Pancreas (tissue), 10 donors: ENCODE measurements around the gene TMPRSS11E. TPM values are rescaled to one million over a fixed set of nuclear protein-coding genes. Genes with fewer than 3 reads are reported as not detected.

Source experiments
- ATAC-seq, 4 donors: fragments of 200-7000 bp; cut with Tn5 transposase; one replicate each; pipeline versions ENCODE4 v1.8.0 to v1.9.1; 2020; ENCODE audit warnings: mild to moderate bottlenecking in 4 of 4, moderate library complexity in 4 of 4
- DNase-seq, 6 donors: peaks; one replicate each; pipeline ENCODE4 v3.0.0-alpha.2; 2020
- FAIRE-seq: peaks from 2 replicates; lab custom pipeline; 2012; peaks lifted over from hg19 to GRCh38; lab: Jason Lieb, UNC
- H3K27ac ChIP-seq, 4 donors: fragments of 200-600 bp; sonication (generic); 1 replicate in 3 of 4; 2 replicates in 1 of 4; pipeline versions ENCODE4 v1.5.0 to v1.8.0; 2020
- H3K27me3 ChIP-seq, 4 donors: fragments of 200-600 bp; one replicate each; pipeline ENCODE4 v1.8.0; 2021
- H3K36me3 ChIP-seq, 3 donors: fragments of 200-600 bp; sonication (generic) in 1 of 3; one replicate each; pipeline versions ENCODE4 v1.5.0 to v1.8.0; 2020 to 2021
- H3K4me1 ChIP-seq, 3 donors: fragments of 200-600 bp; one replicate each; pipeline ENCODE4 v1.8.0; 2021
- H3K4me3 ChIP-seq, 4 donors: fragments of 200-600 bp; sonication (generic) in 2 of 4; one replicate each; pipeline versions ENCODE4 v1.5.0 to v1.8.0; 2020 to 2021
- H3K9me3 ChIP-seq, 4 donors: fragments of 200-600 bp; one replicate each; pipeline ENCODE4 v1.8.0; 2021
- WGBS, 2 donors: extraction: QIAGEN DNeasy Blood & Tissue Kit; methylation state at CpG; one replicate each; pipeline ENCODE4 v1.1.7; 2013; 5-methylcytosine and 5-hydroxymethylcytosine counted together
- intact Hi-C, 3 donors: fragments of 100-400 bp; cut with DNase I; formaldehyde crosslinking; loops; one replicate each; pipeline versions ENCODE4 v1.11.1 to v1.14.2; 2022
- polyA plus RNA-seq, 2 donors: library from polyadenylated mRNA; stranded (reverse); fragments of 200-250 nt; gene quantifications; one replicate each; pipeline ENCODE4 v1.2.3, GENCODE V29; 2013
- total RNA-seq, 6 donors: library from RNA; stranded (reverse); fragmentation: NEBNext Ultra II Directional in 4 of 6; extraction: Animal tissue kit (Norgen Biotek cat#: 25700) in 4 of 6; gene quantifications; one replicate each; pipeline versions ENCODE4 v1.2.1 to v1.2.4, GENCODE V29; 2021 to 2023
- TF ChIP-seq, protein P1 (sequence below), 4 donors: fragments of 200-600 bp; sonication (generic) in 3 of 4; IDR thresholded peaks; one replicate each; pipeline versions ENCODE4 v1.5.0 to v1.8.0; 2021; ENCODE audit warnings: antibody characterized with exemption in 4 of 4
- donor health status: healthy with polysubstance abuse.
- donor health status: DM: no; HTN: no; CAD: no; lungs with moderate emphysema.
- donor health status: DM: no; HTN: no; CAD: no.
- donor health status: control.
- donor health status: control.
- donor health status: Bipolar disorder and iron deficiency.
- donor health status: DM: yes; HTN: yes; CAD: no.
- donor health status: DM: no; HTN: no; CAD: no.
- donor health status: DM: no; HTN: no; CAD: no.
- donor health status: DM: yes; HTN: yes; CAD: no.

Gene TMPRSS11E
- total and polyA plus RNA-seq, 8 donors: 0.20 to 1.0 (median 0.64) TPM; not detected in 2

DNA sequence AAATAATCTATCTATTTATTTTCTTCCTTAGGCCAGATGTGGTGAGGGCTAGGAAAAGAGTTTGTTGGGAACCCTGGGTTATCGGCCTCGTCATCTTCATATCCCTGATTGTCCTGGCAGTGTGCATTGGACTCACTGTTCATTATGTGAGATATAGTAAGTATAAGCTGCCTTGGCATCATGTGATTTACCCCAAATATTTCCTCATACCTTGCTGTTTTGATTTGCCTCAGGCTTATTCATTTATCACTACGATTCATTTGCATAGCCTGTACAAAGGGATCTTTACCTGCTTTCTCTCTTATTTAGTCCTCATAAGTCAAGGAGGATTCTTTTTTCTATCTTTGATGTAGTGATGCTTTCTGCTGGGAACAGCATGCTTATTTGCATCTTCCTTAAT, 14.5 kb downstream of the TMPRSS11E start:
- H3K36me3 ChIP-seq: no peaks in the 10 kb centered on the region
- H3K4me1 ChIP-seq: no peaks in the 10 kb centered on the region
- ATAC-seq: no peak
- no peaks in the 10 kb centered on the region for H3K27me3 ChIP-seq
- H3K27ac ChIP-seq: no peak overlapping the region
- H3K4me3 ChIP-seq: no peak overlapping the region
- TF ChIP-seq, protein P1, sequence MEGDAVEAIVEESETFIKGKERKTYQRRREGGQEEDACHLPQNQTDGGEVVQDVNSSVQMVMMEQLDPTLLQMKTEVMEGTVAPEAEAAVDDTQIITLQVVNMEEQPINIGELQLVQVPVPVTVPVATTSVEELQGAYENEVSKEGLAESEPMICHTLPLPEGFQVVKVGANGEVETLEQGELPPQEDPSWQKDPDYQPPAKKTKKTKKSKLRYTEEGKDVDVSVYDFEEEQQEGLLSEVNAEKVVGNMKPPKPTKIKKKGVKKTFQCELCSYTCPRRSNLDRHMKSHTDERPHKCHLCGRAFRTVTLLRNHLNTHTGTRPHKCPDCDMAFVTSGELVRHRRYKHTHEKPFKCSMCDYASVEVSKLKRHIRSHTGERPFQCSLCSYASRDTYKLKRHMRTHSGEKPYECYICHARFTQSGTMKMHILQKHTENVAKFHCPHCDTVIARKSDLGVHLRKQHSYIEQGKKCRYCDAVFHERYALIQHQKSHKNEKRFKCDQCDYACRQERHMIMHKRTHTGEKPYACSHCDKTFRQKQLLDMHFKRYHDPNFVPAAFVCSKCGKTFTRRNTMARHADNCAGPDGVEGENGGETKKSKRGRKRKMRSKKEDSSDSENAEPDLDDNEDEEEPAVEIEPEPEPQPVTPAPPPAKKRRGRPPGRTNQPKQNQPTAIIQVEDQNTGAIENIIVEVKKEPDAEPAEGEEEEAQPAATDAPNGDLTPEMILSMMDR (IDR thresholded peaks at IDR 0.05): no peak
- intact Hi-C loops: no loop called here
- FAIRE-seq: no peak
- no peak for DNase-seq
- WGBS, 2 donors: 89 to 91% methylated on average over 3 of the region's 3 CpGs
- no peaks in the 10 kb centered on the region for H3K9me3 ChIP-seq

DNA sequence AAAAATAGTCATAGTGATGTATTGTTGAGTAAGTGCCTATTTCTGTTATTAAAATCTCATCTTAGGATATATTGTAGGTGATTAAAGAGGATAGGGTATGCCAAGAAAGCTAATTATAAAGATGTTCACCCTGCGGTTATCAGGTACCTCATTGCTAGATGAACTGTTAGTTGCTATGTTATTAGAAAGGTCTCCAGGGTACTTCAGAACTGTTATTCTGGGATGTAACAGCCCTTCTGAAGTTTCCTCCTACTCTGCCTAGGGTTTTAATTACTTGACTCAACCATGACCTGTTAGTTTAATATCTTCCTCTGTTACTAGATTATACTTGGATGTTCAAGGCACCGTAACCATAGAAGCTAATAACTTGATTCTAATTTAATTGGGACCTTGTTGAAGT, 15.4 kb downstream of the TMPRSS11E start:
- Histone ChIP-seq H3K4me1 (no peaks in the 10 kb centered on the region), H3K27me3 (no peaks in the 10 kb centered on the region), H3K9me3 (no peaks in the 10 kb centered on the region), H3K36me3 (no peaks in the 10 kb centered on the region), H3K4me3 (no peak overlapping the region), H3K27ac (no peak overlapping the region)
- FAIRE-seq (no peak), ATAC-seq (no peak), DNase-seq (no peak)
- whole genome bisulfite sequencing, 2 donors: 94 to 98% methylated on average over 2 of the region's 2 CpGs
- TF ChIP-seq, protein P1 (IDR thresholded peaks at IDR 0.05): no peak
- intact Hi-C loops: no loop called here

DNA sequence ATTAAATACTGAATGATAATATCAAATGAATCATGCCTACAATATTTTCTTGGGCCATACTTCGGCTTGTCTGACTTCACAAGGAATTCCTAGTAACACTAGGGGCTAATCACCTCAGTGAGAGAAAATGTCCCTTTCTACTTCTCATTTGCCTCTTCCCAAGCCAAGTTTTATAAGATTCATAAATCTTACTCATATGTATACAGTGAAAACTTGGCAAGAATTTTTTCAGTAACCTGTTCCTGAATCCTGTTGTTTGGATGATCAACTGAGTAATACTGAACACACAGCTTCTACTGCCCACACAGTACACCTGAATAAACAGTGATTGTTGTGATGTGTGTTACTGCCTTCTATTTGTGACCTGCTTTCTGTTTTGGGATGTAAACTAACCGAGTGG, 16.5 kb downstream of the TMPRSS11E start:
- no peaks in the 10 kb centered on the region for H3K27me3 ChIP-seq
- H3K27ac ChIP-seq: no peak overlapping the region
- no peaks in the 10 kb centered on the region for H3K9me3 ChIP-seq
- no peaks in the 10 kb centered on the region for H3K4me1 ChIP-seq
- intact Hi-C loops: no loop called here
- no peak overlapping the region for H3K4me3 ChIP-seq
- TF ChIP-seq, protein P1 (IDR thresholded peaks at IDR 0.05): no peak
- H3K36me3 ChIP-seq: no peaks in the 10 kb centered on the region
- WGBS, 2 donors: 24 to 27% methylated on average over 2 of the region's 2 CpGs
- no peak for FAIRE-seq
- no peak for DNase-seq
- peak in 3 of 4 donors; percentile 35 to 67 (median 51) for ATAC-seq

DNA sequence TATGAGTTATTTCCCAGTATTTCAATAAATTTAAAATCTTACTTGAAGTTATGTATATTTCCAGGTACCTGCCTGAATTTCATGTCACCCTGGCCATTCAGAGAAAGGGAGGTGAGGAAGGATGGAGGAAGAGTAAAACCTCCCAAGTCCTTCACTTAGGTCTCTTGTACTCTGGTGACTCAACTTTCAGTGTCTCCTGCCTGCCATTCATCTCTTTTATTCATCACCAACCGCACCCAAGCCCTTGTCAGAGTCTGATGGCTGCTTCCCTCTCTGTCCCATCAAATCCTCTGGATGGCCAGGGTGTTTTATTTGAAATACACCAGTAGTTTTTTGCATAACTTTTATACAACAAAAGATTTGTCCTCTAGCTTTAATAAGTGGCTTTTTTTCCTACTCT, 17.8 kb downstream of the TMPRSS11E start:
- TF ChIP-seq, protein P1 (IDR thresholded peaks at IDR 0.05): no peak
- WGBS, 2 donors: 86 to 90% methylated on average over 1 of the region's 1 CpG
- H3K27me3 ChIP-seq: no peaks in the 10 kb centered on the region

DNA sequence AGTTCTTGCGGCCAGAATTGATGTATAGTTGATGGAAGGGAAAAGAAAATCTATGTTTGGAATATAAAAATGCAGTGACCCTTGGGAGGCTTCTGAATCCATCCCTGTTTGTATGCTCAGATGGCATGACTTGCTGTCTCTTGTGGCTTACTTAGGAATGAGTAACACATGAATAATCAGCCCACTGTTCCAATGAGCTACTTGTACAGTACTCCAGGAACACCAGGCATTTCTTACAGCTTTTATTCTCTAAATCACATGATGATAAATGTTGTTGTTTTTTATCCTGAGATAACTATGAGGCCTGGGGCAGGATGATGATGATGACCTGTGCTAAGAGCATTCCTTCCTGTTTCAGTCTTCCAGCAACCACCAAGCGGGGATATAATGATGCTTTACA, 18.9 kb downstream of the TMPRSS11E start:
- intact Hi-C loops: no loop called here
- no peak for ATAC-seq
- DNase-seq: no peak

More for the DNA sequence above, 17.8 kb downstream of the TMPRSS11E start:
- H3K4me3 ChIP-seq: no peak overlapping the region
- ATAC-seq (no peak), DNase-seq (no peak), FAIRE-seq (no peak)
- H3K9me3 ChIP-seq: no peaks in the 10 kb centered on the region
- no peak overlapping the region for H3K27ac ChIP-seq
- no peaks in the 10 kb centered on the region for H3K36me3 ChIP-seq
- no peaks in the 10 kb centered on the region for H3K4me1 ChIP-seq
- intact Hi-C loops: no loop called here

More for the DNA sequence above, 18.9 kb downstream of the TMPRSS11E start:
- Histone ChIP-seq H3K9me3 (no peaks in the 10 kb centered on the region), H3K36me3 (no peaks in the 10 kb centered on the region), H3K4me3 (no peak overlapping the region), H3K27me3 (no peaks in the 10 kb centered on the region), H3K4me1 (no peaks in the 10 kb centered on the region), H3K27ac (no peak overlapping the region)
- TF ChIP-seq, protein P1 (IDR thresholded peaks at IDR 0.05): no peak
- WGBS, 2 donors: 89% methylated on average over 2 of the region's 2 CpGs
- no peak for FAIRE-seq
